ENCODE data around the gene CAMTA1.

DNA sequence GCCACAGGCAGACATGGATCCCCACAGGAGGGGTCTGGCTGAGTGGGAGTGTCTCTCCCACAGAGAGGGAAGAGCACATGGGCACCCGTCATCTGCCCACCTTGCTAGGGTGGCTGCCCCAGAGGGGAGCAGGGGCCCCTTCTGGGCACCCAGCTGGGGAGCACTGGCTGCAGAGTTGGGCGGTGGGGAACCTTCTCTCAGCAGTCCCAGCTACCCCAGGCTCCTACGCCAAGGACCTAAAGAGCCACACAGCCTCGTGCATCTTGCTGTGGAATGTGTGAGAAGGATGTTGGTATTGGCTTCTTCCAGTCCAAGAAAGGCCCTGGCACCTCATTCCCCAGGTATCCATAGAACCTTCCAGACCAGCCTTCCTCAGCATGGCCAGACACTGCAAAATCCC is 735.2 kb downstream of the CAMTA1 start:
- TF ChIP-seq, protein P1, sequence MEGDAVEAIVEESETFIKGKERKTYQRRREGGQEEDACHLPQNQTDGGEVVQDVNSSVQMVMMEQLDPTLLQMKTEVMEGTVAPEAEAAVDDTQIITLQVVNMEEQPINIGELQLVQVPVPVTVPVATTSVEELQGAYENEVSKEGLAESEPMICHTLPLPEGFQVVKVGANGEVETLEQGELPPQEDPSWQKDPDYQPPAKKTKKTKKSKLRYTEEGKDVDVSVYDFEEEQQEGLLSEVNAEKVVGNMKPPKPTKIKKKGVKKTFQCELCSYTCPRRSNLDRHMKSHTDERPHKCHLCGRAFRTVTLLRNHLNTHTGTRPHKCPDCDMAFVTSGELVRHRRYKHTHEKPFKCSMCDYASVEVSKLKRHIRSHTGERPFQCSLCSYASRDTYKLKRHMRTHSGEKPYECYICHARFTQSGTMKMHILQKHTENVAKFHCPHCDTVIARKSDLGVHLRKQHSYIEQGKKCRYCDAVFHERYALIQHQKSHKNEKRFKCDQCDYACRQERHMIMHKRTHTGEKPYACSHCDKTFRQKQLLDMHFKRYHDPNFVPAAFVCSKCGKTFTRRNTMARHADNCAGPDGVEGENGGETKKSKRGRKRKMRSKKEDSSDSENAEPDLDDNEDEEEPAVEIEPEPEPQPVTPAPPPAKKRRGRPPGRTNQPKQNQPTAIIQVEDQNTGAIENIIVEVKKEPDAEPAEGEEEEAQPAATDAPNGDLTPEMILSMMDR (IDR thresholded peaks at IDR 0.05) = no peak
- TF ChIP-seq POLR2A (IDR thresholded peaks at IDR 0.05) = no peak
- TF ChIP-seq EP300 (IDR thresholded peaks at IDR 0.05) = no peak

Data from upper lobe of left lung (tissue), 4 donors.